Loucy (cell line): ENCODE data around the gene TMEM203.

Source experiments
- CTCF ChIP-seq: fragments of 200-600 bp; sonication (generic); conservative IDR thresholded peaks from 2 replicates; pipeline ENCODE4 v1.5.1; 2014; ENCODE audit warnings: mild to moderate bottlenecking, antibody characterized with exemption, low read length
- EZH2phosphoT487 ChIP-seq: fragments of 200-600 bp; IDR thresholded peaks from 2 replicates; pipeline ENCODE4 v1.6.1; 2018; ENCODE audit warnings: antibody characterized with exemption, mild to moderate bottlenecking, moderate library complexity, borderline replicate concordance

DNA sequence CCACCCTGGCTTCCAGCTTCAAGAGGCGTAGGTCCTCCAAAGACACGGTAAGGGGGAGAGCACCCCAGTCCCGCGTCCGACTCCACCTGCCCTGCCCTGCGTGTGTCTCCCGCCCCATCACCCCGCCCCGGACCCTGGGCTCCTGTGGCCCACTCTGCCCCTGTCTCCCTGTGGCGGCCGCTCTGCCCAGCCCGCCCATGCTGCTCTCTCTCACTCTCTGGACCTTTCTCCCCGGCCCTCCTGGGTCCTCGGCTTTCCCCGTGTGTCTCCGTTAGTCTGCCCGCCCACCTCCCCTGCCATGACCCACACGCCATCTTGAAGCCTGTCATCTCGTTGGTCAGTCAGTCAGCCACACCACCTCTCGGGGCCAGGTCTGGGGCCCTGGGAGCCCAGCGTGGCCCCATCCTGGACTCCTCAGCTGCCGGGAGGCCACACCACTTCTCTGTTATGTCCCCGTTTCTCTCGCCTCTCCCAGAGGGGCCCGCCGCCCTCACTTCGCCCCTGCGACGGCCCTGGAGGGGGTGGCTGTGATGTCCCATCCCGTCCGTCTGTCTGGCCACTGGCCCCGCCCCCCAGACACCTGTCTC, 40.1 kb downstream of the TMEM203 start:
- TF ChIP-seq CTCF (no peak), EZH2phosphoT487 (no peak)
